NCI-H748 treated with DMSO at 0.1 percent for 48 hours (cell line): ENCODE measurements around the gene BCAP29.
"Not testable (repeated sequence)": the region's sequence is repeated elsewhere in the genome, so short reads cannot be mapped to it uniquely, and the experiment has no call there.

Experiments used
- DNase-seq: peaks from one replicate; lab custom pipeline; 2025; lab: John Stamatoyannopoulos, UW

BCAP29 gene

GRCh38 chr7:107579885-107580715, at the start of gene BCAP29:
BCAP29 (plus strand) TSS chr7:107580246; CDS start chr7:107580773, 527 bp downstream.
- peak; percentile 43 for DNase-seq

GRCh38 chr7:107530751-107531150, 49.3 kb upstream of the BCAP29 start:
- no peak for DNase-seq

- no peak for DNase-seq
Measured at GRCh38 chr7:107534139-107534538, 45.9 kb upstream of the BCAP29 start.

GRCh38 chr7:107537228-107537627, 42.8 kb upstream of the BCAP29 start:
- not testable (repeated sequence) for DNase-seq

GRCh38 chr7:107538001-107538400, 42.0 kb upstream of the BCAP29 start:
- peak; percentile 95 for DNase-seq

- no peak for DNase-seq
Measured at GRCh38 chr7:107543338-107543993, 36.6 kb upstream of the BCAP29 start.

GRCh38 chr7:107544848-107545591, 35.0 kb upstream of the BCAP29 start:
- DNase-seq: no peak

GRCh38 chr7:107551936-107552335, 28.1 kb upstream of the BCAP29 start:
- no peak for DNase-seq

- no peak for DNase-seq
Measured at GRCh38 chr7:107555893-107556292, 24.2 kb upstream of the BCAP29 start.

GRCh38 chr7:107559864-107560263, 20.2 kb upstream of the BCAP29 start:
- DNase-seq: no peak

GRCh38 chr7:107560898-107561516, 19.0 kb upstream of the BCAP29 start:
- no peak for DNase-seq

GRCh38 chr7:107563081-107563774, 16.8 kb upstream of the BCAP29 start:
- peak; percentile 56 for DNase-seq

GRCh38 chr7:107563775-107564552, 16.1 kb upstream of the BCAP29 start, which contains the start of the genes COG5 and DUS4L:
COG5 (minus strand) TSS chr7:107563920; CDS start chr7:107563896, 24 bp downstream.
DUS4L (plus strand) TSS chr7:107563971; CDS start chr7:107567071, 3,100 bp downstream.
- peak; percentile 76 for DNase-seq

GRCh38 chr7:107564553-107565298, 15.3 kb upstream of the BCAP29 start:
- DNase-seq: no peak

GRCh38 chr7:107570298-107570697, 9.7 kb upstream of the BCAP29 start:
- no peak for DNase-seq

- DNase-seq: no peak
Measured at GRCh38 chr7:107573537-107573936, 6.5 kb upstream of the BCAP29 start.

GRCh38 chr7:107579554-107579884, 527 bp upstream of the BCAP29 start:
- no peak for DNase-seq

GRCh38 chr7:107580716-107581383, 804 bp downstream of the BCAP29 start:
- DNase-seq: no peak

GRCh38 chr7:107581387-107582013, 1.5 kb downstream of the BCAP29 start:
- DNase-seq: no peak
